A549 (cell line): ENCODE data around the gene MAD1L1. TPM values are rescaled to one million over a fixed set of nuclear protein-coding genes. Genes with fewer than 3 reads are reported as not detected.

Source experiments
- ATAC-seq, 2 experiments: fragments of 200-7000 bp in 1 of 2; fragments of >200 bp in 1 of 2; cut with Nextera tagmentation in 1 of 2; cut with Tn5 transposase in 1 of 2; 3 replicates each; pipeline versions ENCODE4 v1.8.0 to v1.9.1; 2018 to 2020; ENCODE audit warnings: mild to moderate bottlenecking in 1 of 2, moderate library complexity in 1 of 2
- CTCF ChIA-PET: fragments of 300-600 bp; sonication (Branson Sonifier 250); formaldehyde crosslinking; extraction: SDS; loops from one replicate; lab custom pipeline; 2021; ENCODE audit warnings: antibody characterized with exemption, inconsistent platforms; lab: Yijun Ruan, JAX
- POLR2A ChIA-PET: fragments of 350-600 bp; formaldehyde crosslinking; extraction: SDS; loops from one replicate; lab custom pipeline; 2021; ENCODE audit warnings: antibody characterized with exemption, inconsistent platforms; lab: Yijun Ruan, JAX
- DNase-seq, 2 experiments: peaks; one replicate each; pipeline versions ENCODE4 v3.0.0 to v3.0.0-alpha.2; 2011 to 2016; ENCODE audit warnings: low read depth in 1 of 2, low spot score in 1 of 2
- FAIRE-seq: peaks from 2 replicates; lab custom pipeline; 2011; peaks lifted over from hg19 to GRCh38; lab: Jason Lieb, UNC
- H3K27ac ChIP-seq, 2 experiments: fragments of >200 bp; sonication (Bioruptor Twin); formaldehyde crosslinking; 3 replicates each; pipeline ENCODE4 v1.5.1; 2016 to 2017
- H3K4me1 ChIP-seq: fragments of >200 bp; sonication (Bioruptor Twin); formaldehyde crosslinking; 3 replicates; pipeline ENCODE4 v1.6.1; 2016
- H3K4me2 ChIP-seq: fragments of >200 bp; sonication (Bioruptor Twin); formaldehyde crosslinking; 3 replicates; pipeline ENCODE4 v1.6.1; 2016
- H3K4me3 ChIP-seq: fragments of >200 bp; sonication (Bioruptor Twin); formaldehyde crosslinking; 3 replicates; pipeline ENCODE4 v1.5.1; 2016
- H3K9me3 ChIP-seq: fragments of >200 bp; sonication (Bioruptor Twin); formaldehyde crosslinking; 3 replicates; pipeline ENCODE4 v1.6.1; 2016
- BHLHE40 ChIP-seq: IDR thresholded peaks from 2 replicates; pipeline ENCODE4 v1.6.1; 2012; ENCODE audit warnings: low read depth, low read length, inconsistent platforms
- EP300 ChIP-seq, 2 experiments: fragments of >200 bp; sonication (Bioruptor Twin); formaldehyde crosslinking; IDR thresholded peaks; 2 replicates in 1 of 2; 3 replicates in 1 of 2; pipeline ENCODE4 v1.6.1; 2016 to 2017
- HMGXB4 ChIP-seq: fragments of 250-450 bp; sonication (Bioruptor Pico); IDR thresholded peaks from 2 replicates; pipeline ENCODE4 v1.5.0; 2021; ENCODE audit warnings: mild to moderate bottlenecking, moderate library complexity, borderline replicate concordance
- KDM5A ChIP-seq: fragments of 200-600 bp; sonication (generic); IDR thresholded peaks from 2 replicates; pipeline ENCODE4 v1.6.1; 2016; ENCODE audit warnings: antibody characterized with exemption, mild to moderate bottlenecking
- NFE2L2 ChIP-seq: fragments of 150-350 bp; conservative IDR thresholded peaks from 2 replicates; pipeline ENCODE4 v1.6.1; 2014; ENCODE audit warnings: low read length
- RCOR1 ChIP-seq: fragments of 150-350 bp; IDR thresholded peaks from 2 replicates; pipeline ENCODE4 v1.6.1; 2014; ENCODE audit warnings: antibody characterized with exemption, low read length, low read depth
- WGBS: methylation state at CpG from one replicate; pipeline ENCODE4 v1.1.6; 2017; ENCODE audit errors: missing lambda C conversion rate; 5-methylcytosine and 5-hydroxymethylcytosine counted together
- polyA plus RNA-seq, 4 experiments: library from polyadenylated mRNA; depleted of rRNA in 3 of 4; stranded (reverse); fragments of >200 nt; fragmentation: RNase III in 1 of 4; extraction: RNeasy Plus Mini Kit Qiagen cat#74134 plus additional on column Dnase treatment in 1 of 4; gene quantifications; 2 replicates in 3 of 4; 3 replicates in 1 of 4; pipeline ENCODE4 v1.2.3, GENCODE V29; 2011 to 2017
- TF ChIP-seq, protein P1 (sequence below): fragments of 450-650 bp; IDR thresholded peaks from 2 replicates; pipeline ENCODE4 v1.6.1; 2014; ENCODE audit warnings: antibody characterized with exemption
- TF ChIP-seq, protein P2 (sequence below): fragments of 200-600 bp; sonication (generic); IDR thresholded peaks from 2 replicates; pipeline ENCODE4 v1.6.1; 2016; ENCODE audit warnings: antibody characterized with exemption, mild to moderate bottlenecking, moderate library complexity

MAD1L1 gene
- polyA plus RNA-seq, 2 of the 4 experiments (the other 2 are of a cell fraction): 13.6 to 16.6 TPM

DNA sequence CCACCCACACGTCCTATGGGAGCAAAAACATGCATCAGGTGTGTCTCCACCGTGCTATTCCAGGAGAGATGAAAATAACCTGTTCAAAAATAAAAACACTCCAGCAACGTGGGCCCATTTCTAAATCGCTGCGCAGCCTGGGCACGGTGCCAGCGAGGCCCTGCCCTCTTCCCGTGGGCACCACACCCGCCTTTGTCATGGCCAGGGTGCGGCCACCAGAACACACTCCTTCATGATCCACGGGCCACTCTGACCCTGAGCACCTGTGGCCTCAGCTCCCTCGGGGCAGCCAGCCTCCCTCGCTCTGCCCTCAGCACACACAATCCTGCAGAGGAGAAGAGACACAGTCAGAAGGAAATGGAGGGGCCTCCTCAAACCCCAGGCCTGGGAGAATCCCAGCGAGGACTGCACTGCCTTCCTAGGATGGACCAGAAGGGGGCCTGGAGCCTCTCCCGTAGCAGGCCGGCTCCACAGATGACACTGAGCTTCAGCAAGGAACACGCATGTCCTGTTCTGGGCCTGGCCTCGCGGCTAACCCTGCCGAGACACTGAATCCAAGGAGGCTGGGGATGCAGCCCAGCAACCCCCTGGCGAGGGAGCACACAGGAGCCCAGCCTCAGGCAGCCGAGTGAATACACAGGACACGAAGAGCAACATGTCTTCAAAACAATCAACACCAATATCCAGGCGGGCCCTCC, 169.0 kb downstream of the MAD1L1 start:
- no peak overlapping the region for H3K4me2 ChIP-seq
- 50% methylated on average over 19 of the region's 24 CpGs for WGBS
- TF ChIP-seq BHLHE40: no peak
- TF ChIP-seq RCOR1: no peak
- no peak for TF ChIP-seq NFE2L2
- no peak for TF ChIP-seq EP300 (IDR thresholded peaks at IDR 0.05)
- FAIRE-seq (no peak), ATAC-seq (peak; percentile 40 to 62; a peak in 3 of 6 replicates), DNase-seq (peak in 1 of 2 experiments; percentile 11)
- ChIA-PET POLR2A (no interaction called here), CTCF (interaction anchor here (1.1 to 1.3 kb wide), 2 partner anchors 22 to 41 kb away, joined by 3 to 4 read pairs; no protein-coding TSS in a partner anchor)
- H3K4me1 ChIP-seq: peaks cover 6% of the 10 kb centered on the region; the same call in 1 of the 3 replicates
- no peak overlapping the region for H3K27ac ChIP-seq
- peaks cover 5% of the 10 kb centered on the region; the same call in 1 of the 3 replicates for H3K9me3 ChIP-seq
- H3K4me3 ChIP-seq: no peak overlapping the region

- Histone ChIP-seq H3K4me1 (peaks cover 6% of the 10 kb centered on the region; the same call in 1 of the 3 replicates), H3K4me3 (no peak overlapping the region), H3K9me3 (peaks cover 5% of the 10 kb centered on the region; the same call in 1 of the 3 replicates), H3K4me2 (no peak overlapping the region), H3K27ac (no peak overlapping the region)
- POLR2A ChIA-PET: no interaction called here
- FAIRE-seq (no peak), ATAC-seq (no peak), DNase-seq (no peak)
- CTCF ChIA-PET: interaction anchor here (1.3 kb wide), 1 partner anchor 42 kb away, joined by 4 read pairs; no protein-coding TSS in a partner anchor
- TF ChIP-seq HMGXB4: no peak
- TF ChIP-seq, protein P1, sequence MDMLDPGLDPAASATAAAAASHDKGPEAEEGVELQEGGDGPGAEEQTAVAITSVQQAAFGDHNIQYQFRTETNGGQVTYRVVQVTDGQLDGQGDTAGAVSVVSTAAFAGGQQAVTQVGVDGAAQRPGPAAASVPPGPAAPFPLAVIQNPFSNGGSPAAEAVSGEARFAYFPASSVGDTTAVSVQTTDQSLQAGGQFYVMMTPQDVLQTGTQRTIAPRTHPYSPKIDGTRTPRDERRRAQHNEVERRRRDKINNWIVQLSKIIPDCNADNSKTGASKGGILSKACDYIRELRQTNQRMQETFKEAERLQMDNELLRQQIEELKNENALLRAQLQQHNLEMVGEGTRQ: no peak
- no peak for TF ChIP-seq KDM5A
- WGBS: 87% methylated on average over 11 of the region's 11 CpGs
Measured at GRCh38 chr7:2062648-2063047, 170.1 kb downstream of the MAD1L1 start.

DNA sequence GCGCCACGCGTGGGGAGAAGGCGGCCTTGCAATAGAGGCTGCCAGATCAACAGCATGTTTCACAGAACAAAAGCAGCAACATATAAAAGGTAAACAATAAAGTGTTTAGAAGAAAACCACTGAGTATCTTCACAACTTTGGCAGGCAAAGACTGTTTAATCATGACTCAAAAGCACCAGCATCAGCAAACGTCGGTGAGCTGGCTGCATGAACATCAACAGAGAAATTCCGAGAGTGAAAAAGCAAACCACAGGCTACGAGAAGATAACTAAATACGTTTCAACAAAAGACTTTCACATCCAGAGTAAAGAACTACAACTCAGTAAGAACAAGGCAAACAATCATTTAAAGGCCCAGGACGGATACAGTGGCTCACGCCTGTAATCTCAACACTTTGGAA, 172.0 kb downstream of the MAD1L1 start:
- 88% methylated on average over 11 of the region's 11 CpGs for WGBS
- TF ChIP-seq, protein P1: no peak
- TF ChIP-seq, protein P2, sequence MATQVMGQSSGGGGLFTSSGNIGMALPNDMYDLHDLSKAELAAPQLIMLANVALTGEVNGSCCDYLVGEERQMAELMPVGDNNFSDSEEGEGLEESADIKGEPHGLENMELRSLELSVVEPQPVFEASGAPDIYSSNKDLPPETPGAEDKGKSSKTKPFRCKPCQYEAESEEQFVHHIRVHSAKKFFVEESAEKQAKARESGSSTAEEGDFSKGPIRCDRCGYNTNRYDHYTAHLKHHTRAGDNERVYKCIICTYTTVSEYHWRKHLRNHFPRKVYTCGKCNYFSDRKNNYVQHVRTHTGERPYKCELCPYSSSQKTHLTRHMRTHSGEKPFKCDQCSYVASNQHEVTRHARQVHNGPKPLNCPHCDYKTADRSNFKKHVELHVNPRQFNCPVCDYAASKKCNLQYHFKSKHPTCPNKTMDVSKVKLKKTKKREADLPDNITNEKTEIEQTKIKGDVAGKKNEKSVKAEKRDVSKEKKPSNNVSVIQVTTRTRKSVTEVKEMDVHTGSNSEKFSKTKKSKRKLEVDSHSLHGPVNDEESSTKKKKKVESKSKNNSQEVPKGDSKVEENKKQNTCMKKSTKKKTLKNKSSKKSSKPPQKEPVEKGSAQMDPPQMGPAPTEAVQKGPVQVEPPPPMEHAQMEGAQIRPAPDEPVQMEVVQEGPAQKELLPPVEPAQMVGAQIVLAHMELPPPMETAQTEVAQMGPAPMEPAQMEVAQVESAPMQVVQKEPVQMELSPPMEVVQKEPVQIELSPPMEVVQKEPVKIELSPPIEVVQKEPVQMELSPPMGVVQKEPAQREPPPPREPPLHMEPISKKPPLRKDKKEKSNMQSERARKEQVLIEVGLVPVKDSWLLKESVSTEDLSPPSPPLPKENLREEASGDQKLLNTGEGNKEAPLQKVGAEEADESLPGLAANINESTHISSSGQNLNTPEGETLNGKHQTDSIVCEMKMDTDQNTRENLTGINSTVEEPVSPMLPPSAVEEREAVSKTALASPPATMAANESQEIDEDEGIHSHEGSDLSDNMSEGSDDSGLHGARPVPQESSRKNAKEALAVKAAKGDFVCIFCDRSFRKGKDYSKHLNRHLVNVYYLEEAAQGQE: no peak
- Histone ChIP-seq H3K4me2 (no peak overlapping the region), H3K9me3 (peaks cover 5% of the 10 kb centered on the region; the same call in 1 of the 3 replicates), H3K4me3 (no peak overlapping the region), H3K4me1 (peaks cover 6% of the 10 kb centered on the region; the same call in 1 of the 3 replicates), H3K27ac (no peak overlapping the region)
- no peak for ATAC-seq
- ChIA-PET POLR2A (no interaction called here), CTCF (interaction anchor here (0.7 kb wide), 1 partner anchor 206 kb away, joined by 4 read pairs; no protein-coding TSS in a partner anchor)
- no peak for FAIRE-seq
- DNase-seq: no peak
